ENCODE measurements around the gene TEX51.

GRCh38 chr2:126935774-126936173, 37.1 kb downstream of the TEX51 start:
- TF ChIP-seq, protein P1, sequence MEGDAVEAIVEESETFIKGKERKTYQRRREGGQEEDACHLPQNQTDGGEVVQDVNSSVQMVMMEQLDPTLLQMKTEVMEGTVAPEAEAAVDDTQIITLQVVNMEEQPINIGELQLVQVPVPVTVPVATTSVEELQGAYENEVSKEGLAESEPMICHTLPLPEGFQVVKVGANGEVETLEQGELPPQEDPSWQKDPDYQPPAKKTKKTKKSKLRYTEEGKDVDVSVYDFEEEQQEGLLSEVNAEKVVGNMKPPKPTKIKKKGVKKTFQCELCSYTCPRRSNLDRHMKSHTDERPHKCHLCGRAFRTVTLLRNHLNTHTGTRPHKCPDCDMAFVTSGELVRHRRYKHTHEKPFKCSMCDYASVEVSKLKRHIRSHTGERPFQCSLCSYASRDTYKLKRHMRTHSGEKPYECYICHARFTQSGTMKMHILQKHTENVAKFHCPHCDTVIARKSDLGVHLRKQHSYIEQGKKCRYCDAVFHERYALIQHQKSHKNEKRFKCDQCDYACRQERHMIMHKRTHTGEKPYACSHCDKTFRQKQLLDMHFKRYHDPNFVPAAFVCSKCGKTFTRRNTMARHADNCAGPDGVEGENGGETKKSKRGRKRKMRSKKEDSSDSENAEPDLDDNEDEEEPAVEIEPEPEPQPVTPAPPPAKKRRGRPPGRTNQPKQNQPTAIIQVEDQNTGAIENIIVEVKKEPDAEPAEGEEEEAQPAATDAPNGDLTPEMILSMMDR (conservative IDR thresholded peaks at IDR 0.05): no peak
- no peak for TF ChIP-seq ZFX (IDR thresholded peaks at IDR 0.05)

Data from C4-2B (cell line).